ENCODE measurements around the gene DCAF8L1.
"Not testable (repeated sequence)": the region's sequence is repeated elsewhere in the genome, so short reads cannot be mapped to it uniquely, and the experiment has no call there.

The DCAF8L1 gene

GRCh38 chrX:27976284-27976683 lies 5.0 kb downstream of the DCAF8L1 start:
- H3K27ac ChIP-seq (ENCODE audit: low read depth, low read length), result no peak overlapping the region
- no peaks in the 10 kb centered on the region for H3K4me1 ChIP-seq (ENCODE audit: control insufficient read depth, insufficient read depth, low read length)
- H3K9ac ChIP-seq (ENCODE audit: low read depth, low read length), result no peak overlapping the region
- H3K36me3 ChIP-seq (ENCODE audit: control insufficient read depth, insufficient read depth, low read length), result no peaks in the 10 kb centered on the region
- no peaks in the 10 kb centered on the region for H3K27me3 ChIP-seq (ENCODE audit: control insufficient read depth, insufficient read depth, low read length)
- peaks cover 11% of the 10 kb centered on the region; the same call in 1 of the 2 replicates for H3K9me3 ChIP-seq (ENCODE audit: control insufficient read depth, insufficient read depth, low read length)
- no peak overlapping the region for H3K4me3 ChIP-seq (ENCODE audit: low read depth, low read length)

GRCh38 chrX:27968878-27969277 lies 12.4 kb downstream of the DCAF8L1 start:
- Histone ChIP-seq H3K27ac (ENCODE audit: low read depth, low read length) (no peak overlapping the region), H3K27me3 (ENCODE audit: control insufficient read depth, insufficient read depth, low read length) (no peaks in the 10 kb centered on the region), H3K36me3 (ENCODE audit: control insufficient read depth, insufficient read depth, low read length) (no peaks in the 10 kb centered on the region), H3K9me3 (ENCODE audit: control insufficient read depth, insufficient read depth, low read length) (peaks cover 11% of the 10 kb centered on the region), H3K4me1 (ENCODE audit: control insufficient read depth, insufficient read depth, low read length) (no peaks in the 10 kb centered on the region; the same call in 1 of the 2 replicates), H3K9ac (ENCODE audit: low read depth, low read length) (no peak overlapping the region), H3K4me3 (ENCODE audit: low read depth, low read length) (no peak overlapping the region)

GRCh38 chrX:27968352-27968751 lies 12.9 kb downstream of the DCAF8L1 start:
- Histone ChIP-seq H3K4me3 (ENCODE audit: low read depth, low read length) (no peak overlapping the region), H3K9me3 (ENCODE audit: control insufficient read depth, insufficient read depth, low read length) (peaks cover 11% of the 10 kb centered on the region), H3K27me3 (ENCODE audit: control insufficient read depth, insufficient read depth, low read length) (no peaks in the 10 kb centered on the region), H3K9ac (ENCODE audit: low read depth, low read length) (no peak overlapping the region), H3K4me1 (ENCODE audit: control insufficient read depth, insufficient read depth, low read length) (no peaks in the 10 kb centered on the region; the same call in 1 of the 2 replicates), H3K36me3 (ENCODE audit: control insufficient read depth, insufficient read depth, low read length) (no peaks in the 10 kb centered on the region), H3K27ac (ENCODE audit: low read depth, low read length) (no peak overlapping the region)

- Histone ChIP-seq H3K4me3 (ENCODE audit: low read depth, low read length) (no peak overlapping the region), H3K9ac (ENCODE audit: low read depth, low read length) (no peak overlapping the region), H3K9me3 (ENCODE audit: control insufficient read depth, insufficient read depth, low read length) (peaks cover 13% of the 10 kb centered on the region), H3K36me3 (ENCODE audit: control insufficient read depth, insufficient read depth, low read length) (no peaks in the 10 kb centered on the region), H3K27ac (ENCODE audit: low read depth, low read length) (no peak overlapping the region), H3K27me3 (ENCODE audit: control insufficient read depth, insufficient read depth, low read length) (no peaks in the 10 kb centered on the region), H3K4me1 (ENCODE audit: control insufficient read depth, insufficient read depth, low read length) (no peaks in the 10 kb centered on the region; the same call in 1 of the 2 replicates)
These were observed 14.3 kb downstream of the DCAF8L1 start for GRCh38 chrX:27966955-27967354.

GRCh38 chrX:27966492-27966891 lies 14.8 kb downstream of the DCAF8L1 start:
- no peak overlapping the region for H3K9ac ChIP-seq (ENCODE audit: low read depth, low read length)
- H3K9me3 ChIP-seq (ENCODE audit: control insufficient read depth, insufficient read depth, low read length), result peaks cover 14% of the 10 kb centered on the region

GRCh38 chrX:27965348-27965747 lies 15.9 kb downstream of the DCAF8L1 start:
- not testable (repeated sequence) for H3K27me3 ChIP-seq (ENCODE audit: control insufficient read depth, insufficient read depth, low read length); H3K36me3 ChIP-seq (ENCODE audit: control insufficient read depth, insufficient read depth, low read length); H3K9ac ChIP-seq (ENCODE audit: low read depth, low read length); H3K4me1 ChIP-seq (ENCODE audit: control insufficient read depth, insufficient read depth, low read length); H3K27ac ChIP-seq (ENCODE audit: low read depth, low read length); H3K4me3 ChIP-seq (ENCODE audit: low read depth, low read length)
- H3K9me3 ChIP-seq (ENCODE audit: control insufficient read depth, insufficient read depth, low read length), result peaks cover 22% of the 10 kb centered on the region

More at GRCh38 chrX:27966492-27966891, 14.8 kb downstream of the DCAF8L1 start:
- no peak overlapping the region for H3K4me3 ChIP-seq (ENCODE audit: low read depth, low read length)
- H3K27ac ChIP-seq (ENCODE audit: low read depth, low read length), result no peak overlapping the region
- no peaks in the 10 kb centered on the region for H3K36me3 ChIP-seq (ENCODE audit: control insufficient read depth, insufficient read depth, low read length)
- H3K4me1 ChIP-seq (ENCODE audit: control insufficient read depth, insufficient read depth, low read length), result no peaks in the 10 kb centered on the region; the same call in 1 of the 2 replicates
- H3K27me3 ChIP-seq (ENCODE audit: control insufficient read depth, insufficient read depth, low read length), result no peaks in the 10 kb centered on the region

- Histone ChIP-seq H3K9me3 (ENCODE audit: control insufficient read depth, insufficient read depth, low read length) (peaks cover 23% of the 10 kb centered on the region), H3K27ac (ENCODE audit: low read depth, low read length) (no peak overlapping the region), H3K9ac (ENCODE audit: low read depth, low read length) (no peak overlapping the region), H3K4me1 (ENCODE audit: control insufficient read depth, insufficient read depth, low read length) (no peaks in the 10 kb centered on the region; the same call in 1 of the 2 replicates), H3K36me3 (ENCODE audit: control insufficient read depth, insufficient read depth, low read length) (no peaks in the 10 kb centered on the region), H3K27me3 (ENCODE audit: control insufficient read depth, insufficient read depth, low read length) (no peaks in the 10 kb centered on the region), H3K4me3 (ENCODE audit: low read depth, low read length) (no peak overlapping the region; the same call in 1 of the 2 replicates)
These were observed 16.8 kb downstream of the DCAF8L1 start for GRCh38 chrX:27964432-27964831.

GRCh38 chrX:27960410-27960809 lies 20.8 kb downstream of the DCAF8L1 start:
- H3K27me3 ChIP-seq (ENCODE audit: control insufficient read depth, insufficient read depth, low read length); H3K4me3 ChIP-seq (ENCODE audit: low read depth, low read length); H3K36me3 ChIP-seq (ENCODE audit: control insufficient read depth, insufficient read depth, low read length); H3K27ac ChIP-seq (ENCODE audit: low read depth, low read length); H3K4me1 ChIP-seq (ENCODE audit: control insufficient read depth, insufficient read depth, low read length); H3K9ac ChIP-seq (ENCODE audit: low read depth, low read length): not testable (repeated sequence)
- H3K9me3 ChIP-seq (ENCODE audit: control insufficient read depth, insufficient read depth, low read length), result peaks cover 27% of the 10 kb centered on the region

- H3K4me1 ChIP-seq (ENCODE audit: control insufficient read depth, insufficient read depth, low read length), result no peaks in the 10 kb centered on the region
- no peak overlapping the region for H3K27ac ChIP-seq (ENCODE audit: low read depth, low read length)
- H3K36me3 ChIP-seq (ENCODE audit: control insufficient read depth, insufficient read depth, low read length), result no peaks in the 10 kb centered on the region
- H3K4me3 ChIP-seq (ENCODE audit: low read depth, low read length), result no peak overlapping the region
- H3K9ac ChIP-seq (ENCODE audit: low read depth, low read length), result no peak overlapping the region
- H3K27me3 ChIP-seq (ENCODE audit: control insufficient read depth, insufficient read depth, low read length), result no peaks in the 10 kb centered on the region
- peaks cover 4% of the 10 kb centered on the region; the same call in 1 of the 2 replicates for H3K9me3 ChIP-seq (ENCODE audit: control insufficient read depth, insufficient read depth, low read length)
These were observed 28.1 kb downstream of the DCAF8L1 start for GRCh38 chrX:27953171-27953570.

GRCh38 chrX:27933361-27933760 lies 47.9 kb downstream of the DCAF8L1 start:
- Histone ChIP-seq H3K36me3 (ENCODE audit: control insufficient read depth, insufficient read depth, low read length) (no peaks in the 10 kb centered on the region), H3K27me3 (ENCODE audit: control insufficient read depth, insufficient read depth, low read length) (no peaks in the 10 kb centered on the region), H3K27ac (ENCODE audit: low read depth, low read length) (no peak overlapping the region), H3K4me1 (ENCODE audit: control insufficient read depth, insufficient read depth, low read length) (no peaks in the 10 kb centered on the region), H3K9ac (ENCODE audit: low read depth, low read length) (no peak overlapping the region), H3K4me3 (ENCODE audit: low read depth, low read length) (no peak overlapping the region), H3K9me3 (ENCODE audit: control insufficient read depth, insufficient read depth, low read length) (0 out of 2 replicates have a peak, but pooled peaks cover 5% of the 10 kb centered on the region)
